NCI-H2081 (cell line): ENCODE data around the gene ZSWIM2.
"Not testable (repeated sequence)": the region's sequence is repeated elsewhere in the genome, so short reads cannot be mapped to it uniquely, and the experiment has no call there.

Experiments
- DNase-seq, 2 experiments: peaks; one replicate each; lab custom pipeline; 2025; lab: John Stamatoyannopoulos, UW

ZSWIM2 gene, protein sequence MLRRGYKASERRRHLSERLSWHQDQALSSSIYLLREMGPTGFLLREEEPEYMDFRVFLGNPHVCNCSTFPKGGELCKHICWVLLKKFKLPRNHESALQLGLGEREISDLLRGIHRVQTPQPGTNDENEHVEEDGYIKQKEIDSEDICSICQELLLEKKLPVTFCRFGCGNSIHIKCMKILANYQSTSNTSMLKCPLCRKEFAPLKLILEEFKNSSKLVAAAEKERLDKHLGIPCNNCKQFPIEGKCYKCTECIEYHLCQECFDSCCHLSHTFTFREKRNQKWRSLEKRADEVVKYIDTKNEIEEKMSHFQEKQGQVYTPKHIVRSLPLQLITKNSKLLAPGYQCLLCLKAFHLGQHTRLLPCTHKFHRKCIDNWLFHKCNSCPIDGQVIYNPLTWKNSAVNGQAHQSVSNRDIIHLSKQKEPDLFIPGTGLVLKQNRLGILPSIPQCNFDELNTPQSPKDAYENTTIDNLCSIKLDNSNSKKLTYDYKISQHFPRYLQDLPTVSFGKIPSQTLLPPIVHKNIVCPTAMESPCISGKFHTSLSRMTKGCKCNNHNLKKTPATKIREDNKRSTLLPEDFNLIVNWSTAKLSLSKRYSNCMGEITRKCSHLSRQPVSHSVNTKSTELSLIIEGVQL

GRCh38 chr2:186848873-186849578, at the start of gene ZSWIM2:
Gene ZSWIM2, minus strand, starts transcription at chr2:186849170. Its CDS starts 40 bp downstream, at chr2:186849130.
- peak; percentile 75 to 87 for DNase-seq

DNA sequence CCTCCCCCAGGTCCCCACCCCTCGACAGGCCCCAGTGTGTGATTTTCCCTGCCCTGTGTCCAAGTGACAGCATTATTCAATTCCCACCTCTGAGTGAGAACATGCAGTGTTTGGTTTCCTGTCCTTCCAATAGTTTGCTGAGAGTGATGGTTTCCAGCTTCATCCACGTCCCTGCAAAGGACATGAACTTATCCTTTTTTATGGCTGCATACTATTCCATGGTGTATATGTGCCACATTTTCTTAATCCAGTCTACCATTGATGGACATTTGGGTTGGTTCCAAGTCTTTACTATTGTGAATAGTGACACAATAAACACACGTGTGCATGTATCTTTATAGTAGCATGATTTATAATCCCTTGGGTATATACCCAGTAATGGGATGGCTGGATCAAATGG, 47.2 kb upstream of the ZSWIM2 start:
- DNase-seq, result not testable (repeated sequence)

- DNase-seq, result no peak
Observed at GRCh38 chr2:186895451-186895850, 46.5 kb upstream of the ZSWIM2 start.

- DNase-seq, result no peak
Observed at GRCh38 chr2:186894478-186894877, 45.5 kb upstream of the ZSWIM2 start.

DNA sequence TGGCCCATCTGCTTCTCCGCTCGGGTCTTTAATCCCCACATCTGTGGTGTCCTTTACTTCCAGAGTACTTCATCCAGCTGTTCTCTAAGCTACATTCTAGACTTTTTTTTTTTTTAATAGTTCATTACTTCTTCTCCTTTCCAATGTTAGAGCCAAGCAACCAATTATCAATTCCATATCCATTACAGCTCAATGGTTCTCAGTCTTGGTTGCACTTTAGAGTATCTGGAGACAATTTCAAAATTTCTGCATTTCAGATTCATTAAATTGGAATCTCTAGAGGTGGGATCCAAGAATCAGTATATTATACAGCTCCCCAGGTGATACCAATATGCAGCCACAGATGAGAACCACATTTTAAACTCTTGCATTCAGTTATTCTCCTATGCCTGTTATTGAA, 43.9 kb upstream of the ZSWIM2 start:
- no peak for DNase-seq

- peak in 1 of 2 experiments; percentile 62 for DNase-seq
Observed at GRCh38 chr2:186891185-186891621, 42.2 kb upstream of the ZSWIM2 start.

- DNase-seq, result no peak
Observed at GRCh38 chr2:186889101-186889879, 40.3 kb upstream of the ZSWIM2 start.

DNA sequence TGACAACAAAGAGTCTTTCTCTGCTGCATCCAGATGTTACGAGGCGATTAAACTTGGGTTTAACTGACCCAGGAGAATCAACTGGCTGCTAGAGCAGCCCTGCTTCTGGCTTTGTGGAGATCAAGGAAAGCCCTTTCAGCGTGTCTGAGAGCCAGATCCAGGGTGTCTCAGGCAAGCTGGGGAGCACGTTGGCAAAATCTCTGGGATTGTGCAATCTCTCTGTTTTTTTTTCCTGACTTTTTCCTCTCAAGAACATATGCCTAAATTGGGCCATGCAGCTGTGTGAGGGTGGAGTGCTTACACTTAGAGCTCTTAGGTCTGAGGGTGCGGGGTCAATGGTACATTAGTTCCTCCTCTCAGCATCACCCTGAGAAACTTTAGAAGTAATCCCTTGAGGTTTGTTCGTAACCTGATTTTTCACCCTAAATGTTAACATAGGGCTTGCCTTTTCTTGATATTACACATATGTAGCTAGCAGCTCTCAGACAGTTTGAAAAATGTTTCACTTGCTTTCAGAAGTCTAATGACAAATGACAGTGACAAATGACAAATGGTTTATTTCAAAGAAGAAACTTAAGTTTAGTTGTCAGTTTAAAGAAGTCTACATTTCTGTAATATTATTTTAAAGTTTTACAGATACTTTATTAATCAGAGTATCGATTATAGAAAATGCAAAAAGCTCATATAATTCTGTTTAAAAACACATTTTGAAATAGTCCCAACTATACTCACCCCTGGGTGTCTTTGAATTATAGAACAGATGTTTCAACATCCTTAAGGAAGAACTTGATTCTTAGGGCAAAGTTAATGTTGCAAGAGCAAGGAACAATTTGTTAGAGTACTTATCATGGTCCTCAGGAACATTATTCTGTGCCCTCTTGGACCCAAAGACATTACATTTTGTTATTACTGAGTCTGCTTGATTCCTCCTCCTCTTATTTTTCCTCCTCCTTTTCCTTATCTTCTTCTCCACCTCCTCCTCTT, 38.4 kb upstream of the ZSWIM2 start:
- no peak for DNase-seq

DNA sequence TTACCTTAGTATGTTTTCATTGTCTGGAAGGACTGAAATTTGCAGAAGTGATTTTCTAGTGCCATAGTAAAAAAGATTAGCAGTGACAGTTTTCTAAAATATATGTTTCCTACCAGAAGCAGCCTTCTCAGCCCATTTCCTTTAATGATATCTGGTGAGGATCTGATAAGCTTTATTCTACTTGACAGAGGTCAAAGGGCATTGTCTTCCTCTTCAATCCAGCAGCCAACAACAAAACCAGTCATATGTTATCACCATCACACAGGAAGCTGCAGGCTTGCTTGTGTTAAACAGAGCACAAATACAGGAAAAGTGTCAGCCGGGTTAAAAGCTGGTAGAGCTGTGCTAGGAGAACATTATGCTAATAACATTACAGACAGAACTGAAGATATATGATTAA, 35.6 kb upstream of the ZSWIM2 start:
- no peak for DNase-seq

GRCh38 chr2:186883666-186884065, 34.7 kb upstream of the ZSWIM2 start:
- no peak for DNase-seq

GRCh38 chr2:186882511-186883071, 33.6 kb upstream of the ZSWIM2 start:
- DNase-seq, result no peak

DNA sequence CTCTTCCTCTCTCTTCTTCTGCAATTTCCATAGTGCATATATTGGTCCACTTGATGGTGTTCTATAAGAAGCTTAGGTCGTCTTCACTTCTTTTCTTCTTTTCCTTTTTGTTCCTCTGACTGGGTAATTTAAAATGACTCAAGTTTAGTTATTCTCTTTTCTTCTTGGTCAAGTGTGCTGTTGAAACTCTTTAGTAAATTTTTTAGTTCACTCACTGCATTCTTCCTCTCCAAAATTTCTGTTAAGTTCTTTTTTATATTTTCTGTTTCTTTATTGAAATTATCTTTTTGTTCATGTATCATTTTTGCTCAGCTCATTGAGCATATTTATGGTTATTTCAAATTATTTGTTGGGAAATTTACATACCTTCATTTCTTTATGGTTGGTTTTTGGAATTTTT, 32.7 kb upstream of the ZSWIM2 start:
- no peak for DNase-seq

- no peak for DNase-seq
Observed at GRCh38 chr2:186879312-186879711, 30.3 kb upstream of the ZSWIM2 start.

DNA sequence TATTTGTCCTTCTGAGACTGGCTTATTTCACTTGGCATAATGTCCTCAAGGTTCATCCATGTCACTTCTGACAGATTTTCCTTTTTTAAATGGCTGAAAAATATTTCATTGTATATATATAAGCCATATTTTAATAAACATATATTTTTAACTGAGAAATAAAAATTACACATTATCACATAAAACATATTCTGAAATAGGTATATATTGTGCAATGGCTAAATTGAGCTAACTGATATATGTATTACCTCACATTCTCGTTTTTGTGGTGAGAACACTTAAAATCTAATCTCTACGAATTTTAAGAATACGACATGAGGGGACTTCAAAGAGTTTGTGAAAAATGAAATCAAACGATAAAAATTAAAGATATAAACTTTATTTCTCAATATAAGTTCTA, 25.7 kb upstream of the ZSWIM2 start:
- no peak for DNase-seq

DNA sequence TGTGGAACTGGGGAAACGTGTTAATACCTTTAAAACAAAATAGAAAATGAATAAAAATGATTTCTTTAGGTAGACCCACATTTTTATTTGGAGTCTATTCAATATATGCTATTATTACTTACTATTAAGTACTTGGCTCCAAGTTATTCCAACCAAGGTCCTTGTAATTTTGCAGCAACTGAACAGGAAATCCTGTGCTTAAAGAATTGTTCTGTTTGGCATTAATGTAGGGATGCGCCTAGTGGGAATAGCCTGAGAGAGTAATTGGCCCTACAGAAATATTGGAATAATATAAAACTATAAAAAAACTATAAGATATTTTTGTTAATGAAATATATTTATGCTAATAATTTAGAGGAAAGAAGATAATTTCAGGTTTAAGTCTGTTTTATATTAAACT, 22.9 kb upstream of the ZSWIM2 start:
- no peak for DNase-seq

GRCh38 chr2:186868344-186868743, 19.4 kb upstream of the ZSWIM2 start:
- no peak for DNase-seq

DNA sequence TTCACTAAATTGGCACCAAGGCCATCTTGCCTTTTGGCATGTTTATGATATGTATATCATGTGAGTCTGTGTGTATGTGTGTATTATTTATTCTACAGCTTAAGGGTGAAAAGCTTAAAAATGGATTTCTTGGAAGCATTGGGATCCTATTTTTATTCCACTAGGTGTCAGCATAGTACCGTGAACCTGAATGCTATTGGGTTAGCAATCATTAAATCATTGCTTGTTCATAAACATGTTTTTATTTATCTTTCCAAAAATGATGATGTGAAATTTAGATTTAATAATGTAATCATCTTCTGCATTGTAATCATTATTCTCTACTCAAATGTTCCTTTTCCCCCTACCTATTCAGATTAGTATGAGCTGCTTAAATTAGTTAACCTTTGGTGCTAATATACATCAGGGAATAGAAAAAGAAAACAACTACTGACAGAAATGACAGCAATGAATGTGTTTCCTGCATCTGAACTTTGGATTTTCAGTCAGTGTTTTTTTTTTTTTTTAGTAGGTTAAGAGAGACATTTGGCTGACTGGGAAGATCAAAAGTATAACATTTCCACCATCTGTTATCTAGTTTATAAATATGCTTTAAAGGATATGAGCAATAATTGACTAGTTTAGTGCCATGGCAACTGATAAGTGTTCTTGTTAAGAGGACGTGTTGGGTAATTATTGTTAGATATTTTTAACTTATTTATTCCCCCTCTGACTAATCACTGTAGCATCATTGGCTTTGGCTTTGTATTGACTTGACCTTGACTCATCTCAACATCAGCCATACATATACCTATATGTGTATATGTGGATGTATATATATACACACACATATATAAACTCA, 14.1 kb upstream of the ZSWIM2 start:
- DNase-seq, result peak; percentile 13 to 32

- DNase-seq, result no peak
Observed at GRCh38 chr2:186855216-186855615, 6.2 kb upstream of the ZSWIM2 start.

- DNase-seq, result no peak
Observed at GRCh38 chr2:186853951-186854350, 5.0 kb upstream of the ZSWIM2 start.

GRCh38 chr2:186852508-186852907, 3.5 kb upstream of the ZSWIM2 start:
- peak in 1 of 2 experiments; percentile 18 for DNase-seq
